Glutamatergic neuron (in vitro differentiated cells): Measurements from ENCODE around the gene FIBCD1. TPM values are rescaled to one million over a fixed set of nuclear protein-coding genes. Genes with fewer than 3 reads are reported as not detected.

Experiments used
- DNase-seq: peaks from one replicate; pipeline ENCODE4 v3.0.0; 2022
- H3K27ac Mint-ChIP-seq: one replicate; pipeline ENCODE4 v1.8.0; 2020; ENCODE audit warnings: mild to moderate bottlenecking, mixed read lengths, inconsistent platforms; ENCODE audit not compliant: unreplicated experiment
- H3K27me3 Mint-ChIP-seq: one replicate; pipeline ENCODE4 v1.8.0; 2020; ENCODE audit warnings: mild to moderate bottlenecking, moderate library complexity, mixed read lengths, inconsistent platforms; ENCODE audit not compliant: unreplicated experiment
- H3K36me3 Mint-ChIP-seq: one replicate; pipeline ENCODE4 v1.8.0; 2020; ENCODE audit warnings: mild to moderate bottlenecking, mixed read lengths, inconsistent platforms; ENCODE audit not compliant: unreplicated experiment
- H3K4me1 Mint-ChIP-seq: one replicate; pipeline ENCODE4 v1.8.0; 2020; ENCODE audit warnings: mild to moderate bottlenecking, low read depth, mixed read lengths, inconsistent platforms; ENCODE audit not compliant: unreplicated experiment
- H3K4me3 Mint-ChIP-seq: one replicate; pipeline ENCODE4 v1.8.0; 2020; ENCODE audit warnings: mild to moderate bottlenecking, mixed read lengths, inconsistent platforms; ENCODE audit not compliant: unreplicated experiment
- H3K9me3 Mint-ChIP-seq: one replicate; pipeline ENCODE4 v1.8.0; 2020; ENCODE audit warnings: mild to moderate bottlenecking, moderate library complexity, mixed read lengths, inconsistent platforms; ENCODE audit not compliant: unreplicated experiment
- total RNA-seq: library from RNA; stranded (reverse); fragmentation: NEBNext Ultra II Directional; extraction: Animal tissue kit (Norgen Biotek cat#: 25700); gene quantifications from one replicate; pipeline ENCODE4 v1.2.1, GENCODE V29; 2021; ENCODE audit not compliant: unreplicated experiment
- TF ChIP-seq, protein P1 (sequence below): fragments of 200-600 bp; sonication (generic); IDR thresholded peaks from one replicate; pipeline ENCODE4 v1.5.0; 2021; ENCODE audit not compliant: partially characterized antibody, unreplicated experiment

The FIBCD1 gene
- total RNA-seq, 1 donor from 2014 or later = not detected

GRCh38 chr9:130918101-130918825 is 20.8 kb downstream of the FIBCD1 start:
- TF ChIP-seq, protein P1, sequence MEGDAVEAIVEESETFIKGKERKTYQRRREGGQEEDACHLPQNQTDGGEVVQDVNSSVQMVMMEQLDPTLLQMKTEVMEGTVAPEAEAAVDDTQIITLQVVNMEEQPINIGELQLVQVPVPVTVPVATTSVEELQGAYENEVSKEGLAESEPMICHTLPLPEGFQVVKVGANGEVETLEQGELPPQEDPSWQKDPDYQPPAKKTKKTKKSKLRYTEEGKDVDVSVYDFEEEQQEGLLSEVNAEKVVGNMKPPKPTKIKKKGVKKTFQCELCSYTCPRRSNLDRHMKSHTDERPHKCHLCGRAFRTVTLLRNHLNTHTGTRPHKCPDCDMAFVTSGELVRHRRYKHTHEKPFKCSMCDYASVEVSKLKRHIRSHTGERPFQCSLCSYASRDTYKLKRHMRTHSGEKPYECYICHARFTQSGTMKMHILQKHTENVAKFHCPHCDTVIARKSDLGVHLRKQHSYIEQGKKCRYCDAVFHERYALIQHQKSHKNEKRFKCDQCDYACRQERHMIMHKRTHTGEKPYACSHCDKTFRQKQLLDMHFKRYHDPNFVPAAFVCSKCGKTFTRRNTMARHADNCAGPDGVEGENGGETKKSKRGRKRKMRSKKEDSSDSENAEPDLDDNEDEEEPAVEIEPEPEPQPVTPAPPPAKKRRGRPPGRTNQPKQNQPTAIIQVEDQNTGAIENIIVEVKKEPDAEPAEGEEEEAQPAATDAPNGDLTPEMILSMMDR = no peak
- H3K9me3 Mint-ChIP-seq = no peaks in the 10 kb centered on the region
- H3K4me3 Mint-ChIP-seq = no peak overlapping the region
- H3K36me3 Mint-ChIP-seq = no peaks in the 10 kb centered on the region
- H3K4me1 Mint-ChIP-seq = peaks cover 14% of the 10 kb centered on the region
- H3K27ac Mint-ChIP-seq = no peak overlapping the region
- DNase-seq = no peak
- H3K27me3 Mint-ChIP-seq = peaks cover 5% of the 10 kb centered on the region

DNA sequence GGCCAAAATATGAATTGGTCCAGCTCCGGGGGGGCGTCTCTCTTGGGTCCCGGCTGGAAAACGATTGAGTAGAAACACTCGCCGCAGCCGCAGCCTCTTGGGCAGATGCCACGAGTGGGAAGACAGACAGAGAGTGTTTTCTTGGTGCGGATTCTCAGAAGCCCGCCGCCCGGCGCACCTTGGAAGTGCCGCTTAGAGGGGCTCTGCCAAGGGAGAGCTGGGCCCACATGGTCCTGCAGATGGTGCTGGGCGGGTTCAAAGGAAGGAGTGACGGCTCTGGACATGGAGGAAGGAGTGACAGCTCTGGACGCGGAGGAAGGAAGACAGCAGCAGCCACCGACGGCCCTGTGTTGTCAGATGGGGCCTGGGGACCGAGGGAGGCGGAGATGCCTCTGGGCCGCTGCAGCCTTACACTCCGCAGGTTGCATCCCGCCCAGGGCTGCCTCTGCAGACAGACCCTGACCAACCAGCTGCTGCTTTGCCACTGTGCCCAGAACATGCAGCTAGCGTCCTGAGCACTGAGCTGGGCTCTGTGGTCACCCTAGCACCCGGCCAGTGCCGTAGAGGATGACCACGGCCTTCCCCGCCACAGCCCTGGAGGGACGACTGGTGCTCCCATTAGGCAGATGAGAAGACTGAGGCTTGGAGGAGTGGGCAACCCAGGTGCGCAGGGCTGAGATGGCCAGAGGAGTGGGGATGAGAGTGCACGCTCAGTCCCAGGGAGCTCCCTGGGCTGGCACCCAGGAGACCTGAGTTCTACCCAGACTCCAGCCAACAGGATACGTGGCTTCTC is 21.7 kb downstream of the FIBCD1 start:
- peak; percentile 49 for DNase-seq
- Mint-ChIP-seq H3K27me3 (peaks cover 2% of the 10 kb centered on the region), H3K36me3 (no peaks in the 10 kb centered on the region), H3K27ac (no peak overlapping the region), H3K9me3 (no peaks in the 10 kb centered on the region), H3K4me3 (no peak overlapping the region), H3K4me1 (peaks cover 8% of the 10 kb centered on the region)
- TF ChIP-seq, protein P1 = no peak

- no peak for DNase-seq
- H3K27me3 Mint-ChIP-seq = peaks cover 2% of the 10 kb centered on the region
- no peaks in the 10 kb centered on the region for H3K36me3 Mint-ChIP-seq
- H3K4me3 Mint-ChIP-seq = no peak overlapping the region
- no peaks in the 10 kb centered on the region for H3K9me3 Mint-ChIP-seq
- H3K4me1 Mint-ChIP-seq = peaks cover 6% of the 10 kb centered on the region
- TF ChIP-seq, protein P1 = no peak
- no peak overlapping the region for H3K27ac Mint-ChIP-seq
These were observed 24.0 kb downstream of the FIBCD1 start for GRCh38 chr9:130915096-130915447.

- DNase-seq = no peak
- Mint-ChIP-seq H3K27ac (no peak overlapping the region), H3K4me3 (no peak overlapping the region), H3K4me1 (peaks cover 6% of the 10 kb centered on the region), H3K36me3 (no peaks in the 10 kb centered on the region), H3K9me3 (no peaks in the 10 kb centered on the region), H3K27me3 (peaks cover 2% of the 10 kb centered on the region)
- TF ChIP-seq, protein P1 = no peak
These were observed 24.5 kb downstream of the FIBCD1 start for GRCh38 chr9:130914417-130915095.
